ENCODE data around the gene CYFIP2.

DNA sequence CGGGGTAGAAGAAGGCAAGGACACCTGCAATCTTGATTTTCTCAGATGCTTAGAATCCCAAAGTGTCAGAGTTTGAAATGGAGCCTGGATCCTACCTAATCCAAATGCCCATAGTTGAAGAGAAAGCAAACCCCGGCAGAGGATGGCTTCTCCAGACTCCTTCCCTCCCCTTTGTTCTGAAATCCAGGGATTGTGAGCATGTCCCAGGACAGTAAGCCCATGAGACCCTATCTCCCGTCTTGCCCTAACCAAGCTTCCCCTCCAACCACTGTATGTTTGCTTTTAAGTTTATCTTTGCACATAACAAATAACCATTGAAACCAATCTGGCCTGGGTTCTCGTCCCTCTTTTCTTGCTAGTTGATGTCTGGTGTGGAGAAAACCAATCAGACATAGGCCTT lies 115.8 kb downstream of the CYFIP2 start:
- TF ChIP-seq SP1 (IDR thresholded peaks at IDR 0.05) (no peak), ZNF384 (IDR thresholded peaks at IDR 0.05) (no peak), BHLHE40 (IDR thresholded peaks at IDR 0.05; ENCODE audit: borderline replicate concordance) (no peak), FOXA1 (IDR thresholded peaks at IDR 0.05) (no peak), ELF4 (IDR thresholded peaks at IDR 0.05) (no peak), HDGF (IDR thresholded peaks at IDR 0.05; ENCODE audit: borderline replicate concordance) (no peak), NFRKB (IDR thresholded peaks at IDR 0.05) (no peak)

All from HEK293T (cell line).